ENCODE measurements around the gene GJB1.
"Not testable (repeated sequence)": the region's sequence is repeated elsewhere in the genome, so short reads cannot be mapped to it uniquely, and the experiment has no call there.

Gene GJB1

GRCh38 chrX:71256051-71256450, 33.0 kb downstream of the GJB1 start:
- no peak for DNase-seq (ENCODE audit: low read depth in 2 of 2)

GRCh38 chrX:71256856-71257255, 33.8 kb downstream of the GJB1 start:
- DNase-seq (ENCODE audit: low read depth in 2 of 2): no peak

- DNase-seq (ENCODE audit: low read depth in 2 of 2): not testable (repeated sequence)
These were observed 45.6 kb downstream of the GJB1 start for GRCh38 chrX:71268624-71269023.

- DNase-seq (ENCODE audit: low read depth in 2 of 2): no peak
These were observed 46.9 kb downstream of the GJB1 start for GRCh38 chrX:71269801-71270395.

GRCh38 chrX:71272313-71272712, 49.3 kb downstream of the GJB1 start:
- DNase-seq (ENCODE audit: low read depth in 2 of 2): not testable (repeated sequence)
